ENCODE data around the gene MAML2. TPM values are rescaled to one million over a fixed set of nuclear protein-coding genes. Genes with fewer than 3 reads are reported as not detected.

Gene MAML2
- total RNA-seq, 1 experiment from 2014 or later = 2.9 TPM

DNA sequence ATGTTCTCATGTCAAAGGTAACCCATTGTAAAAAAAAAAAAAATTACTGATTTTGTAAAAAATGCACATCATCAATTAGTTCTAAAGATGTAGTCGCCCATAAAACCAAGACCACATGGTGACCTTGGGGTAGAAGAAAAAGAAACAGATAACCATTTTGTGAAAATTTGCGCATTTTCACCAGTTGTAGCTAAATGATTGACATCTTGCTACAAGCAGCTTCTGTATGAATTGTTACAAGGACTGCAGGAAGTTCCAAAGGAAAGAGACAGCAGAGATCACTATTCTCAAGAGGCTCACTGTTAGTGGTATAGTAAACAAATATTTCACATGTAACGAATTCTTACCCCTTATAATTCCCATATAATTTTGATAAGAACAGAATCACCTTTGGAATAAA, 48.7 kb downstream of the MAML2 start:
- no peaks in the 10 kb centered on the region for H3K4me1 ChIP-seq (ENCODE audit: control insufficient read depth, insufficient read depth, low read length)
- H3K4me3 ChIP-seq (ENCODE audit: low read depth in 2 of 2, low read length in 2 of 2) = no peak overlapping the region
- TF ChIP-seq CTCF (IDR thresholded peaks at IDR 0.05) (no peak), POLR2AphosphoS5 (IDR thresholded peaks at IDR 0.05; ENCODE audit: low read depth, low read length) (no peak)
- TF ChIP-seq, protein P1, sequence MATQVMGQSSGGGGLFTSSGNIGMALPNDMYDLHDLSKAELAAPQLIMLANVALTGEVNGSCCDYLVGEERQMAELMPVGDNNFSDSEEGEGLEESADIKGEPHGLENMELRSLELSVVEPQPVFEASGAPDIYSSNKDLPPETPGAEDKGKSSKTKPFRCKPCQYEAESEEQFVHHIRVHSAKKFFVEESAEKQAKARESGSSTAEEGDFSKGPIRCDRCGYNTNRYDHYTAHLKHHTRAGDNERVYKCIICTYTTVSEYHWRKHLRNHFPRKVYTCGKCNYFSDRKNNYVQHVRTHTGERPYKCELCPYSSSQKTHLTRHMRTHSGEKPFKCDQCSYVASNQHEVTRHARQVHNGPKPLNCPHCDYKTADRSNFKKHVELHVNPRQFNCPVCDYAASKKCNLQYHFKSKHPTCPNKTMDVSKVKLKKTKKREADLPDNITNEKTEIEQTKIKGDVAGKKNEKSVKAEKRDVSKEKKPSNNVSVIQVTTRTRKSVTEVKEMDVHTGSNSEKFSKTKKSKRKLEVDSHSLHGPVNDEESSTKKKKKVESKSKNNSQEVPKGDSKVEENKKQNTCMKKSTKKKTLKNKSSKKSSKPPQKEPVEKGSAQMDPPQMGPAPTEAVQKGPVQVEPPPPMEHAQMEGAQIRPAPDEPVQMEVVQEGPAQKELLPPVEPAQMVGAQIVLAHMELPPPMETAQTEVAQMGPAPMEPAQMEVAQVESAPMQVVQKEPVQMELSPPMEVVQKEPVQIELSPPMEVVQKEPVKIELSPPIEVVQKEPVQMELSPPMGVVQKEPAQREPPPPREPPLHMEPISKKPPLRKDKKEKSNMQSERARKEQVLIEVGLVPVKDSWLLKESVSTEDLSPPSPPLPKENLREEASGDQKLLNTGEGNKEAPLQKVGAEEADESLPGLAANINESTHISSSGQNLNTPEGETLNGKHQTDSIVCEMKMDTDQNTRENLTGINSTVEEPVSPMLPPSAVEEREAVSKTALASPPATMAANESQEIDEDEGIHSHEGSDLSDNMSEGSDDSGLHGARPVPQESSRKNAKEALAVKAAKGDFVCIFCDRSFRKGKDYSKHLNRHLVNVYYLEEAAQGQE (IDR thresholded peaks at IDR 0.05; ENCODE audit: insufficient read depth in 1 of 2, low read depth in 2 of 2, low read length in 1 of 2) = no peak
- ChIA-PET POLR2A (no interaction called here), CTCF (interaction anchor here (0.7 kb wide), 1 partner anchor 562 kb away, joined by 5 read pairs; no protein-coding TSS in a partner anchor)
- DNase-seq (ENCODE audit: low read depth, low spot score) = no peak
- in situ Hi-C loops (cut with HindIII; ENCODE audit: low pct_unique_long_range_greater_than_20kb, low sequenced_read_pairs) = no loop called here
- intact Hi-C loops (cut with micrococcal nuclease; ENCODE audit: unreplicated experiment) = no loop called here
- no peak for ATAC-seq
- no peak overlapping the region for H3K27ac ChIP-seq (ENCODE audit: low read length)
- no peaks in the 10 kb centered on the region for H3K27me3 ChIP-seq (ENCODE audit: control insufficient read depth, insufficient read depth, low read length)
- BruUV-seq (replicated peaks) = no TSS peak
- H3K9me3 ChIP-seq (ENCODE audit: control insufficient read depth, insufficient read depth, low read depth, low read length) = no peaks in the 10 kb centered on the region
- H3K36me3 ChIP-seq (ENCODE audit: control insufficient read depth, insufficient read depth, low read length) = no peaks in the 10 kb centered on the region

DNA sequence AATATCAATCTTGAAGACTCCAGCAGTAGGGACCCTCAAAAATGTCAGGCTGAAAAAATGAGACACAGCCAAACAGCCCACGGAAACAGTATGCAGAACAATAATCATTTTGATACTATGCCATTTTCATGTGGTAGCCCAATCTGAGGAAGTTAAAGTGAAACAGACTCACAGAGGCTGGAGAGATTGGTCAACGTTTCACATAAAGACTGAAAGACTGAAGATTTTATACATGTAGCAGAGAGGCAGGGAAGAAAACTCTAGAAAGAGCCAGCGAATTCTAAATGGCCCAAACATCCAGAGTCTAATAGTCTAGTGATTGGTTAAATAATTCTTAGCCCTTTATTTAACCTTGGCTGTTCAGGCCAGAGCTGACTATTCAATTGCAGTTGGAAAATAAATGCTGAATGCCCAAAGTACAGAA, 49.4 kb downstream of the MAML2 start:
- no peak for ATAC-seq
- H3K4me3 ChIP-seq (ENCODE audit: low read depth in 2 of 2, low read length in 2 of 2) = no peak overlapping the region
- no peak for TF ChIP-seq CTCF (IDR thresholded peaks at IDR 0.05)
- TF ChIP-seq, protein P1 (IDR thresholded peaks at IDR 0.05; ENCODE audit: insufficient read depth in 1 of 2, low read depth in 2 of 2, low read length in 1 of 2) = no peak
- TF ChIP-seq POLR2AphosphoS5 (IDR thresholded peaks at IDR 0.05; ENCODE audit: low read depth, low read length) = no peak
- no peak for TF ChIP-seq TCF7L2 (IDR thresholded peaks at IDR 0.05; ENCODE audit: low read depth, low read length)
- TF ChIP-seq SIN3A (IDR thresholded peaks at IDR 0.05; ENCODE audit: borderline replicate concordance, insufficient read depth, low read depth, low read length) = no peak
- intact Hi-C loops (cut with micrococcal nuclease; ENCODE audit: unreplicated experiment) = no loop called here
- in situ Hi-C loops (cut with HindIII; ENCODE audit: low pct_unique_long_range_greater_than_20kb, low sequenced_read_pairs) = no loop called here
- BruUV-seq (replicated peaks) = no TSS peak
- no peak for DNase-seq (ENCODE audit: low read depth, low spot score)
- H3K36me3 ChIP-seq (ENCODE audit: control insufficient read depth, insufficient read depth, low read length) = no peaks in the 10 kb centered on the region
- H3K4me1 ChIP-seq (ENCODE audit: control insufficient read depth, insufficient read depth, low read length) = no peaks in the 10 kb centered on the region
- H3K27me3 ChIP-seq (ENCODE audit: control insufficient read depth, insufficient read depth, low read length) = no peaks in the 10 kb centered on the region
- ChIA-PET CTCF (interaction anchor here (0.7 kb wide), 1 partner anchor 562 kb away, joined by 5 read pairs; no protein-coding TSS in a partner anchor), POLR2A (no interaction called here)
- no peak overlapping the region for H3K27ac ChIP-seq (ENCODE audit: low read length)
- no peaks in the 10 kb centered on the region for H3K9me3 ChIP-seq (ENCODE audit: control insufficient read depth, insufficient read depth, low read depth, low read length)

Measured in Panc1 (cell line).